AG09309 (cell line): ENCODE data around the gene TCP10L.
"Not testable (repeated sequence)": the region's sequence is repeated elsewhere in the genome, so short reads cannot be mapped to it uniquely, and the experiment has no call there.

ENCODE experiments used
- DNase-seq: peaks from one replicate; pipeline ENCODE4 v3.0.0-alpha.2; 2010; ENCODE audit warnings: low read depth
- H3K4me3 ChIP-seq: 2 replicates; pipeline ENCODE4 v1.5.1; 2011; ENCODE audit warnings: mild to moderate bottlenecking, low read depth, low read length, moderate library complexity; ENCODE audit not compliant: control insufficient read depth
- CTCF ChIP-seq: IDR thresholded peaks from 2 replicates; pipeline ENCODE4 v1.5.1; 2011; ENCODE audit warnings: mild to moderate bottlenecking, low read depth, low read length, inconsistent platforms; ENCODE audit not compliant: insufficient read depth, control insufficient read depth; ENCODE audit errors: missing control alignments

The TCP10L gene

DNA sequence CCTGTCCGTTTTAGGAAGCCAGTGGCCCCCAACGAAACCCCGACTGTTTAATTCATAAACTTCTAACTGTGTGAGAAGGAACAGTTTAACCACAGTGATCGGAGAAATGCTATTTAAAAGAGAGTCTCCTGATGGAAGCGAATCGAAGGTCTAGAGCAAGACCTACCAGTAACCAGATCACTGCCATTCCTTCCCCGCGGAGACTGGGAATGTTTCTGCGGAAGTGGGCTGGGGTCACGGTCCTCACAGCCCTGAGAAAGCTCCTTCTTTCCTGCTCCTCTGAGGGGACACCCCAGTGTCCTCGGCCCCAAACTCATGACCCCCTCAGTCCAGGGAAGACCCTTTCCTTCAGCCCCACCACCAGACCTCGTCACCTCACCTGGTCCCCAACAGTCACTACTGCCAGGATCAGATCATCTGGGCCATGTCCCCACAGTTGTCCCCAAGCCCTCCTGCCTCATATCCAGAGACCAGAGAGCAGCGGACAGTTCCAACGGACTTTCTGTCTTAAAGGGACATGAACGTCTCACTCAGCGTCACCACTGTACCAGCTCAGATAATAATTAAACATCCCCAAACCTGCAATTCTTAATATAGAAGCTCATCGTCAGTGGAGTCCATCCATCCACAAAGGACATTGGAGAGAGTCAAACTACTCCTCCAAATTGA is at the start of gene TCP10L:
Gene TCP10L, minus strand, starts transcription at position 482 of the 669 bp plus-strand sequence. CDS start 1,219 bp downstream, outside the sequence.
- no peak for DNase-seq
- H3K4me3 ChIP-seq, result no peak within 1 kb of the TSS
- no peak for TF ChIP-seq CTCF

DNA sequence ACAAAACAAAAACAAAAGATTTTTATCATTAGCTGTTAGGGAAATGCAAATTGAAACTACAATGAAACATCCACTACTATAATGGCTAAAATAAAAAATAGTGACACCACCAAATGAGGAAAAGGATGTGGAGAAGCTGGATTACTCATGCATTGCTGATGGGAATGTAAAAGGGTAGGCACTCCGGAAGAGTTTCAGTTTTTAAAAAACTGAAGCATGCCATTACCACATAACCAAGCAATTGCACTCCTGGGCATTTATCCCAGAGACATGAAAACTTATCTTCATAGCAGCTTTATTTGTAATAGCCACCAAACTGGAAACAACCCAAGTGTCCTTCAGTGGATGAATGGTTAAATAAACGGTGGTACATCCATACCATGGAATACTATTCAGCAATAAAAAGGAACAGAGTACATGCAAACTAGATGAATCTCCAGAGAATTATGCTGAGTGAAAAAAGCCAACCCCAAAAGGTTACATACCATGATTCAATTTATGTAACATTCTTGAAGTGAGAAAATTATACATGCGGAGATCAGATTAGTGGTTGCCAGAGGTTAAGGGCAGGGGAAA is 41.4 kb upstream of the TCP10L start:
- DNase-seq, result peak; percentile 59
- no peak for TF ChIP-seq CTCF
- H3K4me3 ChIP-seq, result no peak overlapping the region

DNA sequence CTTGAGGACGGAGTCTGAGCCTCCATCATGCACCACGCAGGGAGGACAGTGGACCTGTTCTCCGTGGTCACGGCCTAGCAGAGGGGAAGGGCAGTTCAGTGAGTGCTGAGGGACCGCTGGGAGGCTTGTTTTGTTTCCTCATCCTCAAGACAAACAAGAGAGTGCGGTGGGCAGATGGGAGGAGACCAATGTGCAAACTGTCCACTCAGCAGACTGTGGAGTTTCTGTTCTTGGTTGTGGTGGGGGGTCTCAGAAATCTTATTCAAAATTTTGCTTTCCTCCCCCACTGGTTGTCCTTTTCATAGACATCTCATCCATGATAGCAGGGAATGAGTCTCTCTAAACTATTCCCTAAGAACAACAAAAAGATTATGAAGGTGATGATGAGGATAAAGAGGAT is 32.9 kb upstream of the TCP10L start:
- DNase-seq, H3K4me3 ChIP-seq: not testable (repeated sequence)

GRCh38 chr21:32613436-32614043 is 28.2 kb upstream of the TCP10L start:
- TF ChIP-seq CTCF, result no peak
- no peak for DNase-seq
- peak overlapping the region; percentile 87 for H3K4me3 ChIP-seq

- H3K4me3 ChIP-seq, result peak overlapping the region; percentile 87
- TF ChIP-seq CTCF, result no peak
- DNase-seq, result no peak
Observed at GRCh38 chr21:32612999-32613337, 27.6 kb upstream of the TCP10L start.

GRCh38 chr21:32612075-32612998 is 27.0 kb upstream of the TCP10L start, which contains the start of gene CFAP298:
Gene CFAP298, minus strand, starts transcription at chr21:32612377. Its CDS starts 134 bp downstream, at chr21:32612243.
- peak; percentile 78 for DNase-seq
- H3K4me3 ChIP-seq, result peak within 1 kb of the TSS; percentile 87
- no peak for TF ChIP-seq CTCF
